Activated CD4-positive, alpha-beta T cell treated with anti-CD3 and anti-CD28 coated beads, Interleukin-2, amount 10 ng/mL, durations not matched to agents 24 days and 14 days (primary cell): ENCODE results near the gene PDE6D. TPM values are rescaled to one million over a fixed set of nuclear protein-coding genes. Genes with fewer than 3 reads are reported as not detected.

Source experiments
- DNase-seq: peaks from one replicate; pipeline ENCODE4 v3.0.0; 2022
- H3K27ac Mint-ChIP-seq: one replicate; pipeline ENCODE4 v1.8.0; 2022; ENCODE audit warnings: mild to moderate bottlenecking, mixed read lengths
- H3K27me3 Mint-ChIP-seq: one replicate; pipeline ENCODE4 v1.8.0; 2022; ENCODE audit warnings: mixed read lengths
- H3K36me3 Mint-ChIP-seq: one replicate; pipeline ENCODE4 v1.8.0; 2022; ENCODE audit warnings: low read depth, mild to moderate bottlenecking, mixed read lengths
- H3K4me1 Mint-ChIP-seq: one replicate; pipeline ENCODE4 v1.8.0; 2021; ENCODE audit warnings: mixed read lengths
- H3K4me3 Mint-ChIP-seq: one replicate; pipeline ENCODE4 v1.8.0; 2022; ENCODE audit warnings: mild to moderate bottlenecking, moderate library complexity, mixed read lengths
- H3K9me3 Mint-ChIP-seq: one replicate; pipeline ENCODE4 v1.8.0; 2021; ENCODE audit warnings: mixed read lengths
- intact Hi-C: fragments of 100-400 bp; cut with micrococcal nuclease; formaldehyde crosslinking; loops from one replicate; pipeline ENCODE4 v1.15.1; 2023
- total RNA-seq: library from RNA; stranded (reverse); gene quantifications from 2 replicates; pipeline ENCODE4 v1.2.3, GENCODE V29; 2022

The PDE6D gene
- total RNA-seq, 1 donor from 2014 or later = 36.0 TPM

DNA sequence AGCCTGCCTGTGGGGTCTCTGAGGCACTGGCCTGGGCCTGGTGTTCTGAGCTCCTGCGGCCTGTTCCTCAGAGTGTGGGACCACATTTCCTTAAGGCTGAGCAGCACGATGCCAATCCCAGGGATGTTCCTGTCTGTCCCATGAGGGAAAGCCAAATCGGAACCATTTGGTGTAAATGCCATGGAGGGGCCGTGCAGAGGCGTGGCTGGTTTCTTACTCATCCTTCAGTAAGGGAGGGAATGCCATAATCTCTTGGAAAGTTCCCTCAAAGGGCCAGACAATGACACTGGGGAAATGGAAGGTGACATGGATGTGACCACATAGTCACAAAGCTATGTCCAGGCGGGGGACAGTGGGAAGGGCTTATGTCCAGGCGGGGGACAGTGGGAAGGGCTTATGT is 87.1 kb downstream of the PDE6D start:
- Mint-ChIP-seq H3K4me3 (no peak overlapping the region), H3K9me3 (no peaks in the 10 kb centered on the region), H3K27me3 (no peaks in the 10 kb centered on the region), H3K4me1 (no peaks in the 10 kb centered on the region), H3K36me3 (no peaks in the 10 kb centered on the region), H3K27ac (no peak overlapping the region)
- intact Hi-C loops = no loop called here
- DNase-seq = no peak

DNA sequence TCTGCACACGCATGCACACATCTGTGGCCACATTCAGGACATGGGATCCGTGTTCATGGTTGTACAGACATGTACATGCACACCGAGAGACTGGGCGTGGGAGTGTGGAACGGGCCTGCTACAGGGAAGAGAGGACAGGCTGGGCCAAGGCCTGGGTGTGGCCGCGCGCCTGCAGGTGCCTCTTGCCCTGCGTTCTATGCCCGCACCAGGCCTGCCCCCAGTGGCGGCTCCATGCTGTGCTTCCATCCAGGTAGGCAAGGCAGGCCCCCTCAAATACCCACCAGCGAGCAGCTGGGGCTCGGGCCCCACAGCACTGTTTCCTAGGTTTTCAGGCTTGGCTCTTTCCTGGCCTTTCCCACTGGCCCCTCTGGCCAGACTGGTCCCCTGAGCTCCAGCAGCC is 88.2 kb downstream of the PDE6D start:
- Mint-ChIP-seq H3K27me3 (no peaks in the 10 kb centered on the region), H3K9me3 (no peaks in the 10 kb centered on the region), H3K4me1 (no peaks in the 10 kb centered on the region), H3K4me3 (no peak overlapping the region), H3K27ac (no peak overlapping the region), H3K36me3 (no peaks in the 10 kb centered on the region)
- DNase-seq = no peak
- intact Hi-C loops = no loop called here

DNA sequence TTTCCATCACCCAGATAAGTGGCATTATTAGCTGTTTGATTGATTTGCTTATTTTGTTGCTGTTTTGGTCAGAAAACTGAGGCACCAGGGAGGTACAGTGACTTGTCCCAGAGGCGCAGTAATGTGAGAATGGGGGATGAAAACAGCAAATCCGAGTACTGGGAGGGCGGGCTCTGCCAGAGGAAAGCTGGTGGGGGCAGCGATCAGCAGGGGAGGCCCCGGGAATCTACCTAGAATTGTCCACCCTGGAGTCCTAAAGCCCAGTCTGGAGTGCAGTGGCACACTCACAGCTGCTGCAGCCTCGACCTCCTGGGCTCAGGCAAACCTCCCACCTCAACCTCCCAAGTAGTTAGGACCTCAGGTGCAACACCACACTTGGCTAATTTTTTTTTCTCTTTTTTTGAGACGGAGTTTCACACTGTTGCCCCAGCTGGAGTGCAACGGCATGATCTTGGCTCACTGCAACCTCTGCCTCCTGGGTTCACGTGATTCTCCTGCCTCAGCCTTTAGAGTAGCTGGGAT is 89.8 kb downstream of the PDE6D start:
- Mint-ChIP-seq H3K27ac (no peak overlapping the region), H3K36me3 (no peaks in the 10 kb centered on the region), H3K4me1 (peaks cover 5% of the 10 kb centered on the region), H3K9me3 (no peaks in the 10 kb centered on the region), H3K27me3 (no peaks in the 10 kb centered on the region), H3K4me3 (no peak overlapping the region)
- intact Hi-C loops = no loop called here
- DNase-seq = no peak

DNA sequence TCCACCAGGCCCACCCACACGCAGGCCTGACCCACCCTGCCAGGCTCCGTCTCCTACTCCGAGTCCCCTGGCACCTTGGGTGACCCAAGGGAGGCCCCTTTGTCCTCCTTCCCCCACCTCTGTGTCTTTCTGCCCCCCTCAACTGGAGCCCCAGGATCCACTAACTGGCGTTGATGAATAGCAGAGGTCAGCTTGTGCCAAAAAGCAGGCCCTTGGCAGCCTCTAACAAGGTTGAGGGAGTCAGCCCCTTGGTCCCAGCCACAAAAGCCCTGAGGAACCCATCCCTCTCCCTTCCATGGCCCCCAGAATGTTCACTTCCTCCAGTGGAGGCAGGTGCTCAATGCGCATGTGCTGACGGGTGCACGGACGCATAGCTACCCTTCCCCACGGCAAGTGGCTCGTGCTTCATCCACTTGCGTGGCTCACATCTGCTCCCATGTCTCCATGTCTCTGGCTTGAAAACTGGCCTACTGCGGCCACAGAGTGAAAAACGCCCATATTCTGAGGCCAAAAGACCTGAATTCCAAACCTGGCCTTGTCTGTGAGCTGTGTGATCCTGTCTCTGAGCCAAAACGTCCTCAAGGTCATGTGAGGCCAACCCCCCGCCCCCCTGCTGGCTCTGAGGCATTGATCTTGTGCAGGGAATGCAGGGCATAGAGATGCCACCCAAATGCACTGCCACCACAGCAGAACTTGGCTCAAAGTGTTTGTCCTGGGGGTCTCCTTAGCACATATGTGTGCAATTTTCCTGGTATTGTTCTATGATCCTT is 91.8 kb downstream of the PDE6D start:
- Mint-ChIP-seq H3K4me1 (peaks cover 5% of the 10 kb centered on the region), H3K4me3 (no peak overlapping the region), H3K36me3 (no peaks in the 10 kb centered on the region)

DNA sequence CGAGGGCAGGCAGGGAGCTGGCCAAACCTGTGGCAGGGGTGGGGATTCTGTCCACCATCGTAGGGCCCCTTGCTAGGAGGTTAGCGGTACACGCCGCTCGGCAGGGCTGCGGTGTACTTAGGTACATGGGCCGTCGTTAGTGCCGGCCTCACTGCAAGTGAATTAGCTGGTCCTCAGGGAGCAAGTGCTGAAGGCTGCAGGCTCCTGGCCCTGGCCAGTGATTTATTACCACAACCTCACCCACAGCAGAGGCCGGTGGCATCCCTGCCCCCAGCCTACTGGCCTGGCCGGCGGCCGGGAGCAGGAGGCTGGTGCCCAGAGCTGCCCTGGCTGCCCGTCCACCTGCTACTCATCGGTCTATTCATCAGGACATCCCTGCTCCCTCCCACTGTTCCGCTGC is 92.4 kb downstream of the PDE6D start:
- Mint-ChIP-seq H3K4me1 (peaks cover 5% of the 10 kb centered on the region), H3K9me3 (no peaks in the 10 kb centered on the region), H3K27ac (no peak overlapping the region), H3K36me3 (no peaks in the 10 kb centered on the region), H3K27me3 (peaks cover 3% of the 10 kb centered on the region), H3K4me3 (no peak overlapping the region)
- no peak for DNase-seq
- intact Hi-C loops = no loop called here

More for the DNA sequence above, 91.8 kb downstream of the PDE6D start:
- DNase-seq = no peak
- Mint-ChIP-seq H3K9me3 (no peaks in the 10 kb centered on the region), H3K27ac (no peak overlapping the region), H3K27me3 (no peaks in the 10 kb centered on the region)
- intact Hi-C loops = no loop called here

DNA sequence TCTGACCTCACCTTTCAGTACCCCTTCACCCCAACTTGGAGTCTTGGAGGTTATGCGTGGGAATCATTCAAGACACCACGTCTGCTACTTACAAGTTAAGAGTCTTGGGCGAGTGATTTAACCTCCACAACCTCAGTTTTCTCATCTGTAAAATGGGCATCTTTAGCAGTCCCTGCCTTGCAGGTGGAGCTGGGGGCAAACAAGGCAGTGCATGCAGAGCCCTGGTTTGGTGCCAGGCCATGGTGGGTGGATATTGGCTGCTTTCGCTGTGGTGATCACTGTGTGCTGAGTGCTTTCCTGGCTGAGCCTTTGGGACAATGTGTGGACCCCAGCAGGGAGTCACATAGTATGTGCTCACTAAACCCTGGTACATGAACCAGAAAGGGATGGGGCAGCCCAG is 93.1 kb downstream of the PDE6D start:
- H3K27ac Mint-ChIP-seq = peak overlapping the region; percentile 53
- H3K9me3 Mint-ChIP-seq = no peaks in the 10 kb centered on the region
- DNase-seq = no peak
- intact Hi-C loops = loop anchor here (1.0 to 2.0 kb wide), 2 partner anchors 19 to 27 kb away; no protein-coding TSS in a partner anchor
- no peak overlapping the region for H3K4me3 Mint-ChIP-seq
- peaks cover 5% of the 10 kb centered on the region for H3K4me1 Mint-ChIP-seq
- no peaks in the 10 kb centered on the region for H3K36me3 Mint-ChIP-seq
- peaks cover 3% of the 10 kb centered on the region for H3K27me3 Mint-ChIP-seq

DNA sequence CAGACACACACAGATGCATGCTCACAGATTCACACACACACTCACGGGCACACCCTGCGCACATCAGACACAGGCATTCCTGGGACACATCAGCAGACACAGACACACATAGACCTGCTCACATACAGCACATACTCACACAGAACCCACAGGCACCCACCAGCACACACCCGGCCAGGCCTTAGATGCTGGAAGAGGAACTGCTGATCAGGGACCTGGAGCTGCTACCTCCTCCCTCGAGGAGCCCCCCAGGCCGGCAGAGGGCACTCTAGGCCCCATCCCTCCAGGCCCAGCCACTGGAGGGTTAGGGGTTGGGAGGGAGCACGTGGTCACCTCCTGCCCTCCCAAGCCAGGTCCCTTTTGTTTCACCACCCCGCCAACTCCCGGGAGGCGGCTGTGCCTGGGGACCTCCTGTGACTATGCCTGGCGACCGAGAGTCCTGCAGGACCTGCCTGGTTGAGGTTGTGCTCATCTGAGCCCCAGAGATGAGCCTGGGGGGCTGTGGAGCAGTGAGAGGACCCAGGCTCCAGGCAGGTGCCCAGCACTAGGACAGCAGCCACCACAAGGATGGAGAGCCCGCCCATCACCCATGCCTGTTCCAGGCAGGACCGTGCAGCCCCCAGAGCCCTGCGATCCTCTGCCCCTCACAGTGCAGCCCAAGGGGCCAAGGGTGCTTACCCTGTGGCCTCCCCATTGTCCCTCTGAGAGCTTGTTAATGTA is 93.8 kb downstream of the PDE6D start:
- Mint-ChIP-seq H3K4me3 (no peak overlapping the region), H3K9me3 (no peaks in the 10 kb centered on the region), H3K27me3 (peaks cover 8% of the 10 kb centered on the region), H3K4me1 (peaks cover 5% of the 10 kb centered on the region), H3K36me3 (no peaks in the 10 kb centered on the region), H3K27ac (no peak overlapping the region)
- peak; percentile 87 for DNase-seq
- intact Hi-C loops = loop anchor here (1.0 to 2.0 kb wide), 2 partner anchors 20 to 28 kb away; no protein-coding TSS in a partner anchor

DNA sequence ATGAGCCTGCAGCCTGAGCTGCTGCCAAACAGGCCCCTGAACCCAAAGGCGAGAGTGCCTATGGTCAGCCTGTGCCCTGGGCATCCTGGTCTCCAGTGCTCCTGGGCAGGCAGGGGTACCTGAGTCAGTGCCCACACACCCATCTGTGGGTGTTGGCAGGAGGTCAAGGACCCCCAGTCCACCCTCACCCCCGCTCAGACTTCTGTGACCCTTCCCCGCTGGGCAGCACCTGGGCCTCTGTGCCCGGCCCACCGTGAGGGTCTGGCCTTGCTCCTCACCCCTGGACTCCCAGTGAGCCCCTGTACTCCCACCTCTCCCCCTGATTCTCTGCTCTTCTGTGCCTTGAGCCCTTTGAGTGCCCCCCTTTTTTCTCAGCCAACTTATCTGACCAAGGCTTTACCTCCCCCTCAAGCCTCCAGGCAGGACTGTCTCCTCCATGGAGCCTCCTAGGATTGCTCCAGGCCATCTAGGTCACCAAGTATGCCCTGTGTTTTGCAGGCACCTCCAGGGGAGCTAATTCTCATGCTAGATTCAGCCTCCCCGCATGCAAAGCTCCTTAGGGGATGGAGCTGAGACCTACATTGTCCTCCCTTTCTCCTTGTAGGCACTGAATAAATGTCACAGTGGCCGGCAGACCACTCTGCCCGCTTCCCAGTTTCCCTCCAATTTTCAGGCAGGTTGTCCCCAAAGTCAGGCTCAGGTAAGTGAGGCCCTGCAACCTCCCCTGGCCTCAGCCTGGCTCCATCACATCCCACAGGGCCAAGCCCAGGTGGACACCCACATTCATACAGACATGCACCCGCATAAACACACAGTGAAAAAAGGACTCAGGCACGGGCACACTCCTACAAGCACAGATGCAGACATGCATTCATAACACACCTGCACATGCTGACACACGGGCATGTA is 94.6 kb downstream of the PDE6D start:
- Mint-ChIP-seq H3K36me3 (no peaks in the 10 kb centered on the region), H3K27ac (no peak overlapping the region), H3K4me3 (no peak overlapping the region), H3K27me3 (peaks cover 14% of the 10 kb centered on the region), H3K4me1 (peaks cover 5% of the 10 kb centered on the region), H3K9me3 (no peaks in the 10 kb centered on the region)
- no peak for DNase-seq
- intact Hi-C loops = loop anchor here (1.0 to 2.0 kb wide), 2 partner anchors 20 to 29 kb away; no protein-coding TSS in a partner anchor

DNA sequence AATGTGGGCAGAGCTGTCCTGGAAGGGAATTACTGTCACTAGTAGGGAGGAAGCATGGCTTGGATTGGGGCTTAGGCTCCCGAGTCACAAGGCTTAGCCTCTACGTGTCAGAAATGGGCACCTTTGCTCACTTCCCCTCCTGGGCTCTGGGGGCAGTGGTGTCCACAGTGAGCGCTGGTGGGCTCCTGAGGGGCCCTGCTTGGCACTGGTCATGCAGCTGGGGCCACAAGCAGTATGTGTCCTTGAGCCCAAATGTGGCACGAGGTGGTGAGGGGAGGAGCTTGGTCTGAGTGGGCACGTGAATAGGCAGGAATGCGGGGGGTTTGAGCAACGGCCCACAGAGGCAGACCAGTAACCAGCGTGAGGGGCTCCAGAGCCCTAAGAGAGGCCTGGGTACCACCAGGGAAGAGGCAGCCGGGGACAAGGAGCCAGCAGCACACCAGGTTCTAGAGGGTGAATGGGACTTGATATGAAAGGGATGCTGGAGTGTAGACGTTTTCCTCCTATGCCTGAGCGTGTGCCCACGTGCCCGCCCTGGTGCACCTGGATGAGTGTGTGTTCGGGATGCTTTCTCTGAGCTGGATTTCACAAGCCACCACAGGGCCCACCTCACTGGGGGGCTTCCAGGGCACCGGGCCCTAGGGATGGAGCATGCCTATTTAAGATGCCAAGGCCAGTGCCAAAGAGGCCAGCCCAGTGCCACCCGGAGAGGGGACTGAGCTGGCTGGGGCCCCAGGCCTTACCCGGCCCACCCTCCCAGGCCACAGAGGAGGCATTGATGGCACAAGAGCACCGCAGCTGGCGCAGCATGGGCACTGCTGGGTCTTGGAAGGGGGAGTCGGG is 95.5 kb downstream of the PDE6D start:
- peaks cover 15% of the 10 kb centered on the region for H3K27me3 Mint-ChIP-seq
- no peak for DNase-seq

DNA sequence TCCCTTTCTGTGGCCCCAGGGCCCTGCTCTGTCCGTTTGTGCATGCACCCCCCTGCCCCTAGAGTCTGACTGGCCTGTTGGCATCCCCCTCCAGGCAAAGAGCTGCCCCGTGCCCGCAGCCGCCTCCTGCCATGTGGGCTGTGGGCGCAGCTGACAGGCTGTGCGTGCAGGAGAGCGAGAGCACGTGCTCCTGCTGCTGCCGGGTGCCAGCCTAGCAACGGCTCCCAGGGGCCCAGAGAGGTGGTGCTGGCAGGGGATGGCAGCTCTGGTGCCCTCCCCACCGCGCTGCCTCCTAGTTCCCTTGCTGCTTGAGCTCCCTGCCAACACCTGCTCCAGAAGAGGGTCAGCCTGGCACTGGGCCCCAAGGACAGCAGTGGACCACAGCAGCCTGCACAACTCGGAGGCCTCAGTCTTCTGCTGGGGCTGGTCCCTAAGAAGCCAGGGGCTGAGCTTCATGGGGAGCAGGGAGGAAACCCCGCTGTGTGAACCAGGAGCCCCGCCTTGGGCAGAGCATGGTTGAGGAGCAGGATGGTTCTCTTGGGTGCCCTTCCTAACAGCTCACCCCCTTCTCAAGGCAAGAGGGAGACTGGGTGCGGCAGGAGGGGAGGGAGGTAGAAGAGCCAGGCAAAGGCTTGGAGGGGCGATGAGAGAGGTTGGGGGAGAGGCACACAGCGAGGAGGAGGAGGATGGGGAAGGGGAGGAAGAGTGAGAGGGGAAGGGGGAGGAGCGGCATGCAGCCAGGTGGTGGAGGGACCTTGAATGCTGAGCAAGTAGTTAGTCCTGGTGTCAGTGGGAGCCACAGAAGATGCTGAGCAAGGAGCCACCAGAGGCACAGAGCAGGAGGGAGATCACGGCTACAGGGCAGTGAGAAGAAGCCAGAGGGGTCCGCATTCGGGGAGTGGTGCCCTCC is 96.5 kb downstream of the PDE6D start:
- DNase-seq = no peak
- Mint-ChIP-seq H3K9me3 (no peaks in the 10 kb centered on the region), H3K4me3 (no peak overlapping the region), H3K27me3 (peaks cover 18% of the 10 kb centered on the region), H3K27ac (no peak overlapping the region), H3K4me1 (peaks cover 5% of the 10 kb centered on the region), H3K36me3 (no peaks in the 10 kb centered on the region)
- intact Hi-C loops = no loop called here

More for the DNA sequence above, 95.5 kb downstream of the PDE6D start:
- no peak overlapping the region for H3K4me3 Mint-ChIP-seq
- no peak overlapping the region for H3K27ac Mint-ChIP-seq
- H3K9me3 Mint-ChIP-seq = no peaks in the 10 kb centered on the region
- H3K36me3 Mint-ChIP-seq = no peaks in the 10 kb centered on the region
- intact Hi-C loops = loop anchor here (2.0 kb wide), 1 partner anchor 21 kb away; no protein-coding TSS in a partner anchor
- H3K4me1 Mint-ChIP-seq = peaks cover 5% of the 10 kb centered on the region

DNA sequence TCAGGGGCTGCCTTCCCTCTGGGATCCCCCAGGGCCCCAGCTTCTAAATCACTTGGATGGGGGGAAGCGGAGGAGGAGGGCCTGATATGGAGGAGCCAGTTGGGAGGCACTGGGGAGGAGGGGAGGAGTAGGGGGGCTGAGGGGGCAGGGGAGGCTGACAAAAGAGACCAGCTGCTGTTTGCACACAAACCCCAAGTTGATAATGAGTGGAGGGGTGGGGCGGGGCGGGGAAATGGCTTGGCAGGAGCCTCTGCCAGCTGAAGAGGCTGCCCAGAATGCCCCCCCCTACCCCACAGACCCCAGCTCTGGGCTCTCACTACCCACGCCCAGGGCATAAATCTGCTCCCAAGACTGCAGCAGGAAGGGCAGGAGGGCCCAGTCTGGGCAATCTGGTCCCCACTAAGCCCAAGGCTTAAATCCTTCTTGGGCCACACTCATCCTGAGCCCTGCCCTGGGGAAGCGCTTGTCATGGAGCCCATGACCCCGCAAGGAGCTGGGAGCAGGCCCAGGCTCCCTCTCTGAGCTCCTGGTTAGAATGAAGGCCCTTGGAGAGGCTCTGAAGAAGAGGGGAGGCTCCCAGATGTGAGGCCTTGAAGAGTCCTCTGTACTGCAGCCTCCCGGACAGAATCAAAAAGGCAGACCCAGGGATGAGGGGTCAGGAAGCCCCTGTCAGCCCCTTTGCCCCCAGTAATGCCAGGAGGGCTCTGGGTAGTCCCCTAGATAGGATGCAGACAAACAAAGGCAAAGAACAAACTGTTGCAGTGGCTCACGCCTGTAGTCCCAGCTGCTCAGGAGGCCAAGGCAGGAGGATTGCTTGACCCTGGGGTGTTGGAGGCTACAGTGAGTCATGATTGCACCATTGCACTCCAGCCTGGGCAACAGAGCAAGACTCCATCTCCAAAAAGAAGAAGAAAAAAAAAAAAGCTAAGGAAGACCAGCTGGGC is 97.5 kb downstream of the PDE6D start:
- peaks cover 5% of the 10 kb centered on the region for H3K4me1 Mint-ChIP-seq
- no peak overlapping the region for H3K27ac Mint-ChIP-seq
- H3K4me3 Mint-ChIP-seq = no peak overlapping the region
- H3K27me3 Mint-ChIP-seq = peaks cover 20% of the 10 kb centered on the region
- intact Hi-C loops = no loop called here
- no peaks in the 10 kb centered on the region for H3K36me3 Mint-ChIP-seq
- no peak for DNase-seq
- no peaks in the 10 kb centered on the region for H3K9me3 Mint-ChIP-seq
